ENCODE data around the gene ASPSCR1. TPM values are rescaled to one million over a fixed set of nuclear protein-coding genes. Genes with fewer than 3 reads are reported as not detected.

ASPSCR1 gene
- total RNA-seq, 1 experiment from 2014 or later = 59.2 TPM

DNA sequence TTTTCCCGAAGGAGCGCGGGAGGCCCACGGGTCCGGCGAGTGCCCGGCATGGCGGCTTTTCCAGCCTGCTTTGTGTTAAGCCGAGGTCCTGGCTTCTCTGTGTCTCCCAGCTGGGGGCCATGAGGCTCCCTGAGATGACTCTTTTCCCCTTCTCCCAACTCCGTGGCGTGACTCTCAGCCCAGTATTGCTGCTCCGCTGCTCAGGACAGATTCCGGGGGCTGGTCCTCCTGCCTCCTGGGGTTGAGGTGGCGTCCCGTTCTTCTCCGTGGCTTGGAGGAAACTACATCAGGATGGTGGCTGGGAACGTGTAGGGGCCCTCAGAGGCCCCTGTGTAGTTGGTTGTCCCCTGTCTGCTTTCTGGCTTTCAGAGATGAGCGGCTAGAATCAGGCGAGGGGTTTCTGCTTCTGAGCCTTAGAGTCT is 75.2 kb downstream of the ASPSCR1 start:
- Histone ChIP-seq H3K4me3 (ENCODE audit: low read depth, low read length) (peak overlapping the region; percentile 94), H3K36me3 (ENCODE audit: control insufficient read depth, insufficient read depth, low read length) (peaks cover 1% of the 10 kb centered on the region; the same call in 1 of the 2 replicates), H3K4me1 (peaks cover 8% of the 10 kb centered on the region), H3K27me3 (replicated peaks; ENCODE audit: control insufficient read depth, insufficient read depth, low read length) (no peaks in the 10 kb centered on the region), H3K9me3 (no peaks in the 10 kb centered on the region)
- ChIA-PET POLR2A (interaction anchor here (0.7 kb wide), 1 partner anchor 15 kb away, joined by 5 read pairs; the partner anchor contains the start of gene DCXR), CTCF (interaction anchor here (0.7 to 2.4 kb wide), 2 partner anchors 16 to 27 kb away, joined by 3 to 14 read pairs; partner anchors contain the start of gene DCXR)
- no peaks in the 10 kb centered on the region for H3K27me3 Mint-ChIP-seq (ENCODE audit: insufficient read depth, unreplicated experiment)
- H3K27ac Mint-ChIP-seq (ENCODE audit: unreplicated experiment) = no peak overlapping the region
- H3K4me1 Mint-ChIP-seq (ENCODE audit: low read depth, unreplicated experiment) = no peaks in the 10 kb centered on the region
- H3K36me3 Mint-ChIP-seq (ENCODE audit: insufficient read depth, unreplicated experiment) = peaks cover 28% of the 10 kb centered on the region
- intact Hi-C loops (cut with micrococcal nuclease; ENCODE audit: unreplicated experiment) = no loop called here
- H3K9me3 Mint-ChIP-seq (ENCODE audit: unreplicated experiment) = no peaks in the 10 kb centered on the region
- no peak for DNase-seq
- peak overlapping the region; percentile 80 for H3K4me3 Mint-ChIP-seq (ENCODE audit: unreplicated experiment)
- no TSS peak for BruUV-seq (replicated peaks)
- TF ChIP-seq, protein P1, sequence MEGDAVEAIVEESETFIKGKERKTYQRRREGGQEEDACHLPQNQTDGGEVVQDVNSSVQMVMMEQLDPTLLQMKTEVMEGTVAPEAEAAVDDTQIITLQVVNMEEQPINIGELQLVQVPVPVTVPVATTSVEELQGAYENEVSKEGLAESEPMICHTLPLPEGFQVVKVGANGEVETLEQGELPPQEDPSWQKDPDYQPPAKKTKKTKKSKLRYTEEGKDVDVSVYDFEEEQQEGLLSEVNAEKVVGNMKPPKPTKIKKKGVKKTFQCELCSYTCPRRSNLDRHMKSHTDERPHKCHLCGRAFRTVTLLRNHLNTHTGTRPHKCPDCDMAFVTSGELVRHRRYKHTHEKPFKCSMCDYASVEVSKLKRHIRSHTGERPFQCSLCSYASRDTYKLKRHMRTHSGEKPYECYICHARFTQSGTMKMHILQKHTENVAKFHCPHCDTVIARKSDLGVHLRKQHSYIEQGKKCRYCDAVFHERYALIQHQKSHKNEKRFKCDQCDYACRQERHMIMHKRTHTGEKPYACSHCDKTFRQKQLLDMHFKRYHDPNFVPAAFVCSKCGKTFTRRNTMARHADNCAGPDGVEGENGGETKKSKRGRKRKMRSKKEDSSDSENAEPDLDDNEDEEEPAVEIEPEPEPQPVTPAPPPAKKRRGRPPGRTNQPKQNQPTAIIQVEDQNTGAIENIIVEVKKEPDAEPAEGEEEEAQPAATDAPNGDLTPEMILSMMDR (IDR thresholded peaks at IDR 0.05; ENCODE audit: insufficient read depth in 1 of 2, low read depth in 1 of 2, low read length in 1 of 2, severe bottlenecking in 1 of 2, unreplicated experiment in 1 of 2) = no peak

DNA sequence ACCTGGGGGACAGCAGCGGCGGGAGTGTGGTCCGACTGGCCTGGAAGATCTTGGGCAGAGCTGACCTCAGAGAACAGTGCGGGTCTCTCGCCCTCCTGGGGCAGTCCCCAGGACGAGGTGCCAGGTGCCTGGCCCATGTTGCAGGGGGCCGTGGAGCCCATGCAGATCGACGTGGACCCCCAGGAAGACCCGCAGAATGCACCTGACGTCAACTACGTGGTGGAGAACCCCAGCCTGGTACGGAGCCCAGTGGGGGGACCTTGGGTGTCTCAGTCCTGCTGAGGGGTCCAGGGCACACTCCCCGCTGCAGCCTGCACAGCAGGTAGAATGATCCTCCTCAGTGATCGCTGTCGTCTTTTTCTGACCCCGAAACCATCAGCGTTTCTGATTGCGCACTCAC is 75.7 kb downstream of the ASPSCR1 start:
- Mint-ChIP-seq H3K4me3 (ENCODE audit: unreplicated experiment) (peak overlapping the region; percentile 80), H3K9me3 (ENCODE audit: unreplicated experiment) (no peaks in the 10 kb centered on the region), H3K27ac (ENCODE audit: unreplicated experiment) (no peak overlapping the region), H3K4me1 (ENCODE audit: low read depth, unreplicated experiment) (no peaks in the 10 kb centered on the region), H3K36me3 (ENCODE audit: insufficient read depth, unreplicated experiment) (peaks cover 33% of the 10 kb centered on the region), H3K27me3 (ENCODE audit: insufficient read depth, unreplicated experiment) (no peaks in the 10 kb centered on the region)
- TF ChIP-seq, protein P1 (IDR thresholded peaks at IDR 0.05; ENCODE audit: insufficient read depth in 1 of 2, low read depth in 1 of 2, low read length in 1 of 2, severe bottlenecking in 1 of 2, unreplicated experiment in 1 of 2) = no peak
- CTCF ChIA-PET = interaction anchor here (2.4 kb wide), 1 partner anchor 16 kb away, joined by 14 read pairs; the partner anchor contains the start of gene DCXR
- no TSS peak for BruUV-seq (replicated peaks)
- Histone ChIP-seq H3K4me1 (peaks cover 8% of the 10 kb centered on the region), H3K36me3 (ENCODE audit: control insufficient read depth, insufficient read depth, low read length) (peaks cover 1% of the 10 kb centered on the region; the same call in 1 of the 2 replicates), H3K9me3 (no peaks in the 10 kb centered on the region), H3K4me3 (ENCODE audit: low read depth, low read length) (peak overlapping the region; percentile 94), H3K27me3 (replicated peaks; ENCODE audit: control insufficient read depth, insufficient read depth, low read length) (no peaks in the 10 kb centered on the region)
- no peak for DNase-seq
- intact Hi-C loops (cut with micrococcal nuclease; ENCODE audit: unreplicated experiment) = no loop called here
- POLR2A ChIA-PET = interaction anchor here (0.5 kb wide), 1 partner anchor 30 kb away, joined by 3 read pairs; the partner anchor contains the start of gene LRRC45

DNA sequence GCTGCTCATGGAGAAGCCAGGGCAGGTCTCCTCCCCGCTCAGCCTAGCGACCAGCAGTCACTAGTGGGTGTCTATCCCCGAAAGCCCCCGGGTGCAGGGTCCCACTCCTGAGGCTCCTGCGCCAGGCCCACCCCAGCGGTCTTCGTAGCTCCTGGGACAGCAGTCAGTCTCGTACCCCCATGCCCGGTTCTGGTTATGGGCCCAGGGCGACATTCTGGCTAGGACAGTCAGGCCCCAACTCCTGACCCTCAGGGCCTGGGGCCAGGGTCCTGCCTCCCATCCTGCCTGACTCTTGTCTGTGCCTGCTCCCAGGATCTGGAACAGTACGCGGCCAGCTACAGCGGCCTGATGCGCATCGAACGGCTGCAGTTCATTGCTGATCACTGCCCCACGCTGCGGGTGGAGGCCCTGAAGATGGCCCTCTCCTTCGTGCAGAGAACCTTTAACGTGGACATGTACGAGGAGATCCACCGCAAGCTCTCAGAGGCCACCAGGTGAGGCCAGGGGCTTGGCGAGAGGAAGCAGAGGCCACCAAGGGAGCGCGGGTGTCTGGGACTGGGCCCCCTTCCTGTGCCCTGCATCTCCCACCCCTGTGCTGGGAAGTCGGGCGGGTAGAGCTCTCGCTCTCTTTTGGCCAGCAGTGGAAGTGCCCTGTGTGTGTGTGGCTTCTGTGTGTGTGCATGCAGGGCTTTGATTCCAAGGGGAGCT is 76.3 kb downstream of the ASPSCR1 start:
- no peaks in the 10 kb centered on the region for H3K4me1 Mint-ChIP-seq (ENCODE audit: low read depth, unreplicated experiment)
- CTCF ChIA-PET = no interaction called here
- H3K27ac Mint-ChIP-seq (ENCODE audit: unreplicated experiment) = no peak overlapping the region
- intact Hi-C loops (cut with micrococcal nuclease; ENCODE audit: unreplicated experiment) = no loop called here
- peak overlapping the region; percentile 80 for H3K4me3 Mint-ChIP-seq (ENCODE audit: unreplicated experiment)
- BruUV-seq (replicated peaks) = no TSS peak
- DNase-seq = no peak
- H3K27me3 Mint-ChIP-seq (ENCODE audit: insufficient read depth, unreplicated experiment) = no peaks in the 10 kb centered on the region
- Histone ChIP-seq H3K4me1 (peaks cover 8% of the 10 kb centered on the region), H3K36me3 (ENCODE audit: control insufficient read depth, insufficient read depth, low read length) (peaks cover 1% of the 10 kb centered on the region; the same call in 1 of the 2 replicates), H3K9me3 (no peaks in the 10 kb centered on the region), H3K4me3 (ENCODE audit: low read depth, low read length) (no peak overlapping the region; the same call in 1 of the 2 replicates), H3K27me3 (replicated peaks; ENCODE audit: control insufficient read depth, insufficient read depth, low read length) (no peaks in the 10 kb centered on the region)
- TF ChIP-seq, protein P1 (IDR thresholded peaks at IDR 0.05; ENCODE audit: insufficient read depth in 1 of 2, low read depth in 1 of 2, low read length in 1 of 2, severe bottlenecking in 1 of 2, unreplicated experiment in 1 of 2) = no peak
- peaks cover 39% of the 10 kb centered on the region for H3K36me3 Mint-ChIP-seq (ENCODE audit: insufficient read depth, unreplicated experiment)
- no peaks in the 10 kb centered on the region for H3K9me3 Mint-ChIP-seq (ENCODE audit: unreplicated experiment)
- POLR2A ChIA-PET = interaction anchor here (0.5 kb wide), 1 partner anchor 31 kb away, joined by 3 read pairs; the partner anchor contains the start of gene LRRC45
